H9 (cell line): ENCODE data around the gene TGFB3. TPM values are rescaled to one million over a fixed set of nuclear protein-coding genes. Genes with fewer than 3 reads are reported as not detected.

Experiments used
- DNase-seq: peaks from one replicate; pipeline ENCODE4 v3.0.0-alpha.2; 2017
- H2AFZ ChIP-seq: one replicate; pipeline ENCODE4 v1.6.1; 2013; ENCODE audit warnings: mild to moderate bottlenecking, low read length, control low read depth, moderate library complexity
- H2AK5ac ChIP-seq: 2 replicates; pipeline ENCODE4 v1.6.1; 2013; ENCODE audit warnings: low read length, control low read depth, mixed read lengths; ENCODE audit not compliant: insufficient read length
- H2BK120ac ChIP-seq: one replicate; pipeline ENCODE4 v1.6.1; 2013; ENCODE audit warnings: low read depth, mild to moderate bottlenecking, low read length, control low read depth, inconsistent platforms; ENCODE audit not compliant: poor library complexity, severe bottlenecking
- H2BK12ac ChIP-seq: 2 replicates; pipeline ENCODE4 v1.6.1; 2013; ENCODE audit warnings: low read length, control low read depth, mixed read lengths, low read depth; ENCODE audit not compliant: insufficient read length
- H2BK15ac ChIP-seq: 2 replicates; pipeline ENCODE4 v1.6.1; 2013; ENCODE audit warnings: low read depth, low read length, control low read depth
- H2BK20ac ChIP-seq: one replicate; pipeline ENCODE4 v1.6.1; 2013; ENCODE audit warnings: low read depth, mild to moderate bottlenecking, low read length, control low read depth, inconsistent platforms; ENCODE audit not compliant: poor library complexity, severe bottlenecking
- H2BK5ac ChIP-seq: 2 replicates; pipeline ENCODE4 v1.6.1; 2013; ENCODE audit warnings: low read length, control low read depth, mixed read lengths; ENCODE audit not compliant: insufficient read length
- H3K14ac ChIP-seq: 2 replicates; pipeline ENCODE4 v1.6.1; 2013; ENCODE audit warnings: low read length, control low read depth; ENCODE audit not compliant: insufficient read depth
- H3K18ac ChIP-seq: 2 replicates; pipeline ENCODE4 v1.6.1; 2013; ENCODE audit warnings: low read depth, mild to moderate bottlenecking, mixed read lengths, low read length, control low read depth; ENCODE audit not compliant: insufficient read length
- H3K23ac ChIP-seq: 2 replicates; pipeline ENCODE4 v1.6.1; 2013; ENCODE audit warnings: low read length, control low read depth, mixed read lengths, low read depth; ENCODE audit not compliant: insufficient read length
- H3K23me2 ChIP-seq: 2 replicates; pipeline ENCODE4 v1.6.1; 2013; ENCODE audit warnings: low read depth, mild to moderate bottlenecking, mixed read lengths, low read length, control low read depth; ENCODE audit not compliant: insufficient read length, poor library complexity, severe bottlenecking
- H3K27ac ChIP-seq: 2 replicates; pipeline ENCODE4 v1.5.1; 2013; ENCODE audit warnings: low read length, control low read depth, mixed read lengths, low read depth; ENCODE audit not compliant: insufficient read length
- H3K27me3 ChIP-seq: 2 replicates; pipeline ENCODE4 v1.6.1; 2013; ENCODE audit warnings: low read length, control low read depth, inconsistent platforms; ENCODE audit not compliant: insufficient read depth
- H3K4ac ChIP-seq: 2 replicates; pipeline ENCODE4 v1.6.1; 2013; ENCODE audit warnings: low read depth, mild to moderate bottlenecking, control low read depth, inconsistent platforms, low read length, moderate library complexity
- H3K4me1 ChIP-seq: 2 replicates; pipeline ENCODE4 v1.6.1; 2013; ENCODE audit warnings: low read length, control low read depth, inconsistent platforms; ENCODE audit not compliant: insufficient read depth
- H3K4me2 ChIP-seq: 2 replicates; pipeline ENCODE4 v1.6.1; 2013; ENCODE audit warnings: low read length, control low read depth, mixed read lengths; ENCODE audit not compliant: insufficient read length, insufficient read depth
- H3K56ac ChIP-seq: 2 replicates; pipeline ENCODE4 v1.6.1; 2013; ENCODE audit warnings: low read depth, mild to moderate bottlenecking, mixed read lengths, low read length, control low read depth; ENCODE audit not compliant: insufficient read length
- H3K79me1 ChIP-seq: 2 replicates; pipeline ENCODE4 v1.6.1; 2013; ENCODE audit warnings: low read depth, mild to moderate bottlenecking, moderate library complexity, low read length, control low read depth, inconsistent platforms; ENCODE audit not compliant: insufficient read depth, poor library complexity, severe bottlenecking
- H3K79me2 ChIP-seq: 2 replicates; pipeline ENCODE4 v1.6.1; 2013; ENCODE audit warnings: low read length, control low read depth, inconsistent platforms; ENCODE audit not compliant: insufficient read depth
- H3K9ac ChIP-seq: 2 replicates; pipeline ENCODE4 v1.6.1; 2013; ENCODE audit warnings: low read length, control low read depth, mixed read lengths; ENCODE audit not compliant: insufficient read length; ENCODE audit errors: extremely low read depth
- H3K9me3 ChIP-seq: one replicate; pipeline ENCODE4 v1.6.1; 2013; ENCODE audit warnings: low read depth, low read length, inconsistent platforms; ENCODE audit not compliant: control insufficient read depth
- H3T11ph ChIP-seq: one replicate; pipeline ENCODE4 v1.6.1; 2013; ENCODE audit warnings: mild to moderate bottlenecking, low read length, control low read depth, inconsistent platforms
- H4K20me1 ChIP-seq: one replicate; pipeline ENCODE4 v1.6.1; 2013; ENCODE audit not compliant: control insufficient read depth, insufficient read length, insufficient read depth
- H4K5ac ChIP-seq: 2 replicates; pipeline ENCODE4 v1.6.1; 2013; ENCODE audit warnings: low read depth, mild to moderate bottlenecking, mixed read lengths, low read length, control low read depth; ENCODE audit not compliant: insufficient read length
- H4K8ac ChIP-seq: replicated peaks from 2 replicates; pipeline ENCODE4 v1.6.1; 2013; ENCODE audit warnings: low read length, control low read depth, mixed read lengths, low read depth; ENCODE audit not compliant: insufficient read length
- H4K91ac ChIP-seq: 2 replicates; pipeline ENCODE4 v1.6.1; 2013; ENCODE audit warnings: low read depth, mild to moderate bottlenecking, moderate library complexity, mixed read lengths, low read length, control low read depth; ENCODE audit not compliant: insufficient read length
- H3K27ac Mint-ChIP-seq, 3 experiments: 2 replicates in 2 of 3; 3 replicates in 1 of 3; pipeline ENCODE4 v1.8.0; 2020 to 2021; ENCODE audit warnings: mixed read lengths in 3 of 3, mild to moderate bottlenecking in 1 of 3, moderate library complexity in 1 of 3
- H3K27me3 Mint-ChIP-seq: 2 replicates; pipeline ENCODE4 v1.8.0; 2021; ENCODE audit warnings: low read depth, mild to moderate bottlenecking, moderate library complexity, mixed read lengths
- H3K36me3 Mint-ChIP-seq, 3 experiments: 2 replicates in 2 of 3; 3 replicates in 1 of 3; pipeline ENCODE4 v1.8.0; 2020 to 2021; ENCODE audit warnings: low read depth in 3 of 3, mixed read lengths in 3 of 3; ENCODE audit not compliant: insufficient read depth in 1 of 3
- H3K4me1 Mint-ChIP-seq, 2 experiments: 2 replicates each; pipeline ENCODE4 v1.8.0; 2020; ENCODE audit warnings: mixed read lengths in 2 of 2
- H3K4me3 Mint-ChIP-seq, 2 experiments: 2 replicates in 1 of 2; 3 replicates in 1 of 2; pipeline ENCODE4 v1.8.0; 2020 to 2021; ENCODE audit warnings: mild to moderate bottlenecking in 2 of 2, mixed read lengths in 2 of 2, moderate library complexity in 1 of 2
- H3K9me3 Mint-ChIP-seq, 2 experiments: 2 replicates in 1 of 2; 3 replicates in 1 of 2; pipeline ENCODE4 v1.8.0; 2020; ENCODE audit warnings: mild to moderate bottlenecking in 2 of 2, mixed read lengths in 2 of 2, moderate library complexity in 1 of 2
- CTCF ChIP-seq: fragments of 200-600 bp; sonication (generic); conservative IDR thresholded peaks from 3 replicates; pipeline ENCODE4 v1.8.0; 2021; ENCODE audit warnings: antibody characterized with exemption, mild to moderate bottlenecking
- WGBS: extraction: QIAGEN DNeasy Blood & Tissue Kit; methylation state at CpG from one replicate; pipeline ENCODE4 v1.1.7; 2013; ENCODE audit warnings: missing lambda C conversion rate, low lambda C conversion rate, mixed read lengths; ENCODE audit not compliant: insufficient read length; ENCODE audit errors: extremely low coverage; 5-methylcytosine and 5-hydroxymethylcytosine counted together
- total RNA-seq: library from RNA; stranded (reverse); gene quantifications from 2 replicates; pipeline ENCODE4 v1.2.1, GENCODE V29; 2021

Gene TGFB3
- total RNA-seq, 1 experiment from 2014 or later = 0.37 TPM

GRCh38 chr14:75999511-76000190, 17.9 kb upstream of the TGFB3 start:
- no peak overlapping the region for H3K4me2 ChIP-seq
- H2BK120ac ChIP-seq = no peak overlapping the region
- no peak overlapping the region for H4K91ac ChIP-seq
- H3K27me3 Mint-ChIP-seq = no peaks in the 10 kb centered on the region
- no peak overlapping the region for H3K27ac Mint-ChIP-seq
- H3K4me1 ChIP-seq = no peaks in the 10 kb centered on the region
- no peak overlapping the region for H3K18ac ChIP-seq
- H3K4ac ChIP-seq = no peak overlapping the region
- no peaks in the 10 kb centered on the region for H3K9me3 ChIP-seq
- H3K9ac ChIP-seq = no peak overlapping the region
- no peak overlapping the region for H3K4me3 Mint-ChIP-seq
- H2AFZ ChIP-seq = no peak overlapping the region
- no peak overlapping the region for H3T11ph ChIP-seq
- no peak overlapping the region for H3K27ac ChIP-seq
- H3K4me1 Mint-ChIP-seq = no peaks in the 10 kb centered on the region
- no peaks in the 10 kb centered on the region for H4K20me1 ChIP-seq
- no peaks in the 10 kb centered on the region for H3K27me3 ChIP-seq
- no peak overlapping the region for H2BK15ac ChIP-seq
- no peak overlapping the region for H2BK12ac ChIP-seq
- H2BK20ac ChIP-seq = no peak overlapping the region
- no peak overlapping the region for H2AK5ac ChIP-seq
- H3K9me3 Mint-ChIP-seq = peaks cover 6 to 8% of the 10 kb centered on the region in 2 experiments
- no peak overlapping the region for H3K23ac ChIP-seq
- H2BK5ac ChIP-seq = no peak overlapping the region
- DNase-seq = no peak
- no peak overlapping the region for H4K8ac ChIP-seq
- no peak overlapping the region for H3K14ac ChIP-seq
- H3K79me1 ChIP-seq = no peaks in the 10 kb centered on the region
- no peak for TF ChIP-seq CTCF
- 100% methylated on average over 1 of the region's 6 CpGs for WGBS
- no peak overlapping the region for H4K5ac ChIP-seq
- peaks cover 27 to 45% (median 43%) of the 10 kb centered on the region in 3 experiments for H3K36me3 Mint-ChIP-seq
- no peaks in the 10 kb centered on the region for H3K23me2 ChIP-seq
- H3K56ac ChIP-seq = no peak overlapping the region
- no peaks in the 10 kb centered on the region for H3K79me2 ChIP-seq
